Transverse colon (tissue), 4 donors: ENCODE data around the gene ADAMTS16.

Source experiments
- CTCF ChIP-seq, 5 experiments: fragments of 200-600 bp in 3 of 5; fragments of 450-650 bp in 2 of 5; sonication (generic) in 3 of 5; IDR thresholded peaks; 1 replicate in 2 of 5; 2 replicates in 3 of 5; pipeline ENCODE4 v1.5.1; 2016 to 2017; ENCODE audit warnings: antibody characterized with exemption in 5 of 5, inconsistent platforms in 3 of 5, mild to moderate bottlenecking in 2 of 5, moderate library complexity in 1 of 5
- EP300 ChIP-seq: sonication (generic); formaldehyde crosslinking; IDR thresholded peaks from one replicate; pipeline ENCODE4 v1.6.1; 2017; ENCODE audit warnings: antibody characterized with exemption, low read depth
- POLR2AphosphoS5 ChIP-seq, 3 donors: sonication (generic); formaldehyde crosslinking; IDR thresholded peaks; one replicate each; pipeline ENCODE4 v1.6.1; 2016; ENCODE audit warnings: antibody characterized with exemption in 3 of 3

GRCh38 chr5:5156471-5157082 lies 16.4 kb downstream of the ADAMTS16 start:
- TF ChIP-seq CTCF (IDR thresholded peaks at IDR 0.05) (no peak), POLR2AphosphoS5 (IDR thresholded peaks at IDR 0.05) (no peak), EP300 (no peak)
